HG02798 (cell line): Measurements from ENCODE around the gene RBPMS2.

Source experiments
- ATAC-seq: cut with Tn5 transposase; IDR thresholded peaks from one replicate; pipeline ENCODE4 v1.9.1; 2021; ENCODE audit warnings: mild to moderate bottlenecking; ENCODE audit not compliant: unreplicated experiment, poor library complexity

Gene RBPMS2

GRCh38 chr15:64791401-64791800 is 16.0 kb upstream of the RBPMS2 start:
- ATAC-seq = no peak

GRCh38 chr15:64783796-64784195 is 8.4 kb upstream of the RBPMS2 start:
- ATAC-seq = no peak

DNA sequence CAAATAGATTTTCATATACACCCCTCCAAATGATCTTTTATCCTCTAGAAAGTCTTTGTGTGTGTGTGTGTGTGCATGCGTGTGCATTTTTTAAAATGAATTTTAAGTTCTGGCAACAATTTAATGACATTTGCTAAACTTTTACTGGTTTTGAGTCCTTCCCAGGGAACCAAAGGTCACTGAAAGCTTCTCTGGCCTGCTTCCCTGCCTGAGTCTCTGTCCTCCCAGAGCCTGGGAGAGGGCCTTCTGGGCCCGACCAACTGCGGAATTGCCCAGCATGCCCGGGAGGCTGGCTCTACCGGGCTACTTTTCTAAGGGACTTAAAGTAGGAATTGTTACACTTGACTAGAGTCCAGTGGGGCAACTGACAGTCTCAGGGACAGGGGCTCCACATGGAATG is 7.4 kb upstream of the RBPMS2 start:
- no peak for ATAC-seq

DNA sequence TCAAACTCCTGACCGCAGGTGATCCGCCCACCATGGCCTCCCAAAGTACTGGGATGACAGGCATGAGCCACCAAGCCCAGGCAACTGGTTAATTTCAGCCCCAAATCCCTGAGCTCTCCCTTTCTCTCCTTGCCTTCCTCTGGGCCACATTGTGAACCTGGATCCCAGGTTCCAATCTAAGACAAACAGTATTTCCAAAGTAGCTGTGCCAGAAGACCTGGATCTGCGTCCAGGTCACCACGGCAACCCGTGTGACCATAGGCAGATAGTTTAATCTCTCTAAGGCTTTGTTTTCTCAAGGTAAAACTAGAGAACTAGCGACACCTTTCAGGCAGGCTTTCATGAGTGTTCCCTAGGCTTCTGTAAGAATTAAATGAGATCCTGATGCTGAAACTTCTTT is 5.9 kb upstream of the RBPMS2 start:
- ATAC-seq = no peak

DNA sequence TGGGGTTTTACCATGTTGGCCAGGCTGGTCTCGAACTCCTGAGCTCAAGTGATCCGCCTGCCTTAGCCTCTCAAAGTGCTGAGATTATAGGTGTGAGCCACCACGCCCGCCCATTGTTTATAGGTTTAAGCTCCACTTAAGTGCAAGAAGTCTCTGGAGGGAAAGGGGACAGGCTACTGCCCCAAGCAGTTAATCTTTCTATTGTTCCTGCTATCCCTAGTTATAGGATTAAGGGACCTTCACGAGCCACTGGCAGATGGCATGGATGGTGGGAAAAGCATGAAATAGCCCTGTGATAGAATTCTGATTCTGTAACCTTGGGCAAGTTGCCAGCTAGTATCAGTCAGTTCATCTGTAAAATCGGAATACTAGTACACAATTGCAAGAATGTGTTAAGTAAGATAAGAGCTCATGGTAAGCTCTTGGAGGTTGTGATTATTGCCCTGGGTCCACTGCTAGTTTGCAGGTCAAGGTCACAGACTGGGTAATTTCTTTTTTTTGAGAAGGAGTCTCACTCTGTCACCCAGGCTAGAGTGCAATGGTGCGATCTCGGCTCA is 5.3 kb upstream of the RBPMS2 start:
- ATAC-seq = no peak

DNA sequence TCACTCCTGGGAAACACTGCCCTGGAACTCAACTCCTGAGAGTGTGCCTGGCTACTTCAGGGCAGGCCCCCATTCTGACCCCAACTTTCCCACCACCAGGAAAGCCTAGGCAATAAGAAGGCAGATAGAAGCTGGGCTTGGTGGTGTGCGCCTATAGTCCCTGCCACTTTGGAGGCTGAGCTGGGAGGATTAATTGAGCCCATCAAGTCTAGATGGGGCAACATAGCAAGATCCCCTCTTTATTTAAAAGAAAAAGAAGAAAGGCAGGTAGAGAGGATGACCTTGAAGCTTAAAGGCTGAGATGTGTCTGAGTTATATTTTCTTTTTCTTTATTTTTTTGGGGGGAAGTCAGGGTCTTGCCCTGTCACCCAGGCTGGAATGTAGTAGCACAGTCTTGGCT is 4.2 kb upstream of the RBPMS2 start:
- no peak for ATAC-seq

GRCh38 chr15:64779024-64779423 is 3.6 kb upstream of the RBPMS2 start:
- ATAC-seq = no peak

DNA sequence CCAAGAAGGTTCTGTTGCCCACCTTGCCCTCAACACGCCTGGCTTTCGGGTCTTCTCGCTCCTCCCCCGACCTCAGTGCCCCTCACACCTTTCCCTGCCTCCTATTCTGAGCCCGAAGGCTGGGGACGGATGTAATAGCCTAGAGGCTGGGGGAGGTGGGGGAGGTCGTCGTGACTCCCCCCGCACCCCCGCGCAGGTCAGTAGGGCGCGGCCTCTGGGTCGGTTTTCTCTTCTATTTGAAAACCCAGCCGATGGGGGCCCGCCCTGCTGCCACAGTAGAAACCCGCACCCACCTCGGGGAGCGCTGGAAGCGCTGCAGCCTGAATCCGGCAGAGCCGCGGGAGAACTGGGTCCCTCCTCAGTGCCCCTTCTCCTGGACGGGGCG is 1.0 kb upstream of the RBPMS2 start:
- ATAC-seq = no peak

GRCh38 chr15:64774629-64775493 is 528 bp downstream of the RBPMS2 start:
- ATAC-seq = no peak

GRCh38 chr15:64774037-64774628 is 1.3 kb downstream of the RBPMS2 start:
- no peak for ATAC-seq

- ATAC-seq = no peak
These were observed 1.8 kb downstream of the RBPMS2 start for GRCh38 chr15:64773606-64774005.

- ATAC-seq = no peak
These were observed 2.4 kb downstream of the RBPMS2 start for GRCh38 chr15:64772964-64773363.

- no peak for ATAC-seq
These were observed 2.9 kb downstream of the RBPMS2 start for GRCh38 chr15:64772488-64772887.

GRCh38 chr15:64770626-64771025 is 4.8 kb downstream of the RBPMS2 start:
- no peak for ATAC-seq

- no peak for ATAC-seq
These were observed 8.2 kb downstream of the RBPMS2 start for GRCh38 chr15:64767203-64767602.

DNA sequence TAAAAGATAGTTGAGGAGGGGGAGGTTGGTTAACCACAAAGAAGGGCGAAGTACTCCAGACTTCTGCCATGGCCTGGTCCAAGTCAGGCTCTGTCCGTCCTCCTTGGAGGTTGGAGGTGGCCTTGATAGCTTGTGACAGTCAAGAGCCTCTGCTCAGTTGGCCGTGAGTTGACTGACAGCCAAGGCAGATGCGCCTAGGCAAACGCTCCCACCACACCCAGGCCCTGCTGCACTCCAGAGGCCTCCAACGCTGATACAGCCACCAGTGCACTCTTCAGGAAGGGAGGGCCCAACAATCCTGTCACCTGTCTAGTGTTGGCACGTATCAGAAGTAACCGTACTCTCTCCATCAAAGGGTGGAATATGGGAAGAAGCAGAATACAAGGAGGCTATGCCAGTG is 9.3 kb downstream of the RBPMS2 start:
- no peak for ATAC-seq

DNA sequence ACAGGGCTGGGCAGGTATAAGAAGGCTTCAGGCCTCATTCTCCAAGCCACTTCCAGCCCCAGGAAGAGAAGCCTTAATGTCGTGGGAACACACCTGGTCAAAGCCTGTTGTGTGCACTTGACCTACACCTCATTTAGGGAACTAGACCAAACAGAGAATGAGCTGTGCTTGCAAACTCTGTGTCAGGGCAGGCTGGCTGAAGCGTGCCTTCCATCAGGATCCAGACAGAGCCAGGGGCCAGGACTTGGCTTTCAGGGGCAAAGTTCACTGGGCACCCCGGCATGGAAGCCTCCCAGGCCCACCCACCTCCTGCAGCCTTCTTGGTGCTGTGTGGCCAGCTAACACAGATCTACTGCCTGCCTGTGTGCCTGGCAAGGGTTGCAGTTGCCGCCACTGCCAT is 11.5 kb downstream of the RBPMS2 start:
- no peak for ATAC-seq

DNA sequence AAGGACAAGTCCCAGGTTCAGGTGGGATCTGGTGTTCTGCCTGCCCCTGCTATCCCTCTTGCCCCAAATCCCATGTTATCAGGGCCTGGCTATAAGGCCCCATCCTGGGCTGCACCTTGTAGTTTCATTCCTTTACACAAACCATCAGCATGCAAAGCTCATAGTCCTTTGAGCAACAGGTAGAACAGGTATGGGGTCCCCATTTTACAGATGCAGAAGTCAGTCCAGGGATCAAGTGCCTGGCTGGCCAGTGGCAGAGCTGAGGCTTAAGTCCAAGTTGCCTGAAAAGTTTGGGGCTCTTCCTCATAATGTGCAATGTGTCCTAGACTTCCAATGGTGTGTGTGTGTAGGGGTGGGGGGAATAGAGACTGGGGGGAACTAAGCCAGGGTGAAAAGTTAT is 11.9 kb downstream of the RBPMS2 start:
- ATAC-seq = no peak

GRCh38 chr15:64763021-64763420 is 12.4 kb downstream of the RBPMS2 start:
- no peak for ATAC-seq

- ATAC-seq = no peak
These were observed 12.8 kb downstream of the RBPMS2 start for GRCh38 chr15:64762546-64762945.

DNA sequence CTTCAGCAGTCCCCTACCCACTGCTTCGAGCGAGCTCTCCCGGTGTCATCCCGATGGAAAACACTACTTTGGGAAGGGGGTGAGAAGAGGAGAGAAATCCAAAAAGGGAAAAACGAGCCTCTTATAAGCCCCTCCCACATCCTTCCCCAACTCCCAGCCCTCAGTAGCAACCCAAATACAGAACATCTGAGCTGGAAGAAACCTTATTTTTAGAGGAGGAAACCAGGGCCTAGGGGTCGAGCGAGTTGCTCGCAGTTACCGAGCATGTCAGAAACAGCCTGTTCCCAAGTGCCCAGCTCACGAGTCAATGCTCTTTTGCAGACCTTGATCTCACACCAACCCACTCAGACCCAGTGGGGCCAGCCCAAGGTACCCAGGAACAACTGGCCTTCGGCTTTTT is 14.2 kb downstream of the RBPMS2 start:
- no peak for ATAC-seq

DNA sequence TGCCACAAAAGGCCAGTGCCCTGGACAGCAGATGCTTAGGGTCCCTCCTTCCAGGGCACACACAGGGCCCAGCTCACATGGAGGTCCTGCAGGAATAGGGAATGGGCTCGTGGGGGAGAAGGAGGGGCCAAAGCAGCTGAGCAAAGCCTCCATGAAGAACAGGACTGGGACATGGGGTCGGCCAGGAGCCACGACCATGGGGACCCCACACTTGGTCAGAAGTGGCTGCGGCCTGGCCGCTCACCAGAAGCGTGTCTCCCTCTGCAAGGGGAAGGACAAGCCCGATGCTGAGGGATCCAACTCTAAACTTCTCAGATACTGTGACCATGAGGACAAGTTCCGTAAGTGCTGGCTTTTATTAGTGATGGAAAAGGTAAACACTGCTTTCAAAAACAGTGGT is 15.3 kb downstream of the RBPMS2 start:
- ATAC-seq = no peak
